RPMI7951 (cell line): Measurements from ENCODE around the gene PDZD7. TPM values are rescaled to one million over a fixed set of nuclear protein-coding genes. Genes with fewer than 3 reads are reported as not detected.
"Not testable (repeated sequence)": the region's sequence is repeated elsewhere in the genome, so short reads cannot be mapped to it uniquely, and the experiment has no call there.

Experiments
- DNase-seq: peaks from one replicate; pipeline ENCODE4 v3.0.0-alpha.2; 2012; ENCODE audit warnings: low read depth
- total RNA-seq: library from RNA; depleted of rRNA; stranded (reverse); fragments of >200 nt; shearing (Covaris generic); gene quantifications from 2 replicates; pipeline ENCODE4 v1.2.3, GENCODE V29; 2014

Gene PDZD7
- total RNA-seq, 1 experiment from 2014 or later: 2.0 TPM

GRCh38 chr10:101040851-101041250 is 9.9 kb upstream of the PDZD7 start:
- DNase-seq: no peak

GRCh38 chr10:101040061-101040460 is 9.1 kb upstream of the PDZD7 start:
- DNase-seq: no peak

GRCh38 chr10:101038484-101038883 is 7.6 kb upstream of the PDZD7 start:
- DNase-seq: no peak

GRCh38 chr10:101036726-101037125 is 5.8 kb upstream of the PDZD7 start:
- DNase-seq: no peak

GRCh38 chr10:101035916-101036702 is 5.2 kb upstream of the PDZD7 start:
- no peak for DNase-seq

- DNase-seq: no peak
Observed at GRCh38 chr10:101035314-101035713, 4.4 kb upstream of the PDZD7 start.

- not testable (repeated sequence) for DNase-seq
Observed at GRCh38 chr10:101034404-101034803, 3.5 kb upstream of the PDZD7 start.

GRCh38 chr10:101033276-101033675 is 2.3 kb upstream of the PDZD7 start:
- no peak for DNase-seq

- peak; percentile 97 for DNase-seq
Observed at GRCh38 chr10:101032637-101033224, 1.8 kb upstream of the PDZD7 start.

- DNase-seq: peak; percentile 77
Observed at GRCh38 chr10:101031796-101032636, 1.1 kb upstream of the PDZD7 start.

GRCh38 chr10:101030496-101031127 is 317 bp downstream of the PDZD7 start:
- DNase-seq: no peak

- DNase-seq: no peak
Observed at GRCh38 chr10:101029520-101030295, 1.2 kb downstream of the PDZD7 start.

GRCh38 chr10:101028446-101029337 is 2.2 kb downstream of the PDZD7 start:
- no peak for DNase-seq

- DNase-seq: no peak
Observed at GRCh38 chr10:101027106-101027720, 3.7 kb downstream of the PDZD7 start.

- no peak for DNase-seq
Observed at GRCh38 chr10:101022967-101023705, 7.8 kb downstream of the PDZD7 start.

GRCh38 chr10:101021692-101022251 is 9.2 kb downstream of the PDZD7 start:
- DNase-seq: no peak

GRCh38 chr10:101021239-101021638 is 9.7 kb downstream of the PDZD7 start:
- no peak for DNase-seq

GRCh38 chr10:101020427-101021075 is 10.4 kb downstream of the PDZD7 start:
- DNase-seq: no peak
